ENCODE results near the gene CFAP69.

DNA sequence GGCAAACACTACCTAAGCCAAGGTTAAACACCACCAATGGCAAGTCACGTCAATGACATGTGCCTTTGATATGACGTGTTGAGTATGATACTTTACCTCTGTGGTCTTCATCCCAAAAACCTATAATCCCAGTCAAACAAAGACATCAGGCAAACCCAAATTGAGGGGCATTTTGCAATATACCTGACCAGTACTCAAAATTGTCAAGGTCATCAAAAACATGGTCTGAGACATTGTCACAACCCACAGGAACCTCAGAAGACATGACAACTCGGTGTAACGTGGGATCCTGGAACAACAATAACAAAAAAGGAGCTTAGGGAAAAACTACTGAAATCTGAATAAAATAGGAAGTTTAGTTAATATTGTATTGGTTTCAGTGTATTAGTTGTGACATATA is 68.9 kb downstream of the CFAP69 start:
- TF ChIP-seq CTCF (IDR thresholded peaks at IDR 0.05) (no peak), POLR2A (IDR thresholded peaks at IDR 0.05) (no peak)
